C4-2B (cell line): ENCODE data around the gene NELL1.

Source experiments
- ZFX ChIP-seq: fragments of 450-650 bp; IDR thresholded peaks from 2 replicates; pipeline ENCODE4 v1.6.1; 2017
- TF ChIP-seq, protein P1 (sequence below): fragments of 450-650 bp; conservative IDR thresholded peaks from 2 replicates; pipeline ENCODE4 v1.5.1; 2017; ENCODE audit warnings: mild to moderate bottlenecking

DNA sequence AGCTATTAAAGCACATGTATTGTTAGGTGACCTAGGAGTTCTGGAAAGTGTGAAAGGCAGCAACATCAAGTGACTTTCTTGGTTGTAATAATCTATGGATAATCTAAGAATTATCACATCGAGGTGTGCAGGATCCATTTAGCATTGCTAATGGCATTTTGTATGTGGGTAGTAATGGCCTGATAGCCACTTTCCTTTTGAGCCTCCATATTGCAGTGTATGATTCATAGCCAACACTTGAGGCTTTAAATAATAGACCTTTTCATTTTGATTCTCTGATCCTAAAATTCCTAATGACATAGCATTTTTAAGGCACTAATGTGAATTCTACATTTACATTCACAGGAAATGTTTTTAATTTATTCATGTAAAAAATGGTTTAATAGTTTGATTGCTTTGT is 759.4 kb downstream of the NELL1 start:
- TF ChIP-seq, protein P1, sequence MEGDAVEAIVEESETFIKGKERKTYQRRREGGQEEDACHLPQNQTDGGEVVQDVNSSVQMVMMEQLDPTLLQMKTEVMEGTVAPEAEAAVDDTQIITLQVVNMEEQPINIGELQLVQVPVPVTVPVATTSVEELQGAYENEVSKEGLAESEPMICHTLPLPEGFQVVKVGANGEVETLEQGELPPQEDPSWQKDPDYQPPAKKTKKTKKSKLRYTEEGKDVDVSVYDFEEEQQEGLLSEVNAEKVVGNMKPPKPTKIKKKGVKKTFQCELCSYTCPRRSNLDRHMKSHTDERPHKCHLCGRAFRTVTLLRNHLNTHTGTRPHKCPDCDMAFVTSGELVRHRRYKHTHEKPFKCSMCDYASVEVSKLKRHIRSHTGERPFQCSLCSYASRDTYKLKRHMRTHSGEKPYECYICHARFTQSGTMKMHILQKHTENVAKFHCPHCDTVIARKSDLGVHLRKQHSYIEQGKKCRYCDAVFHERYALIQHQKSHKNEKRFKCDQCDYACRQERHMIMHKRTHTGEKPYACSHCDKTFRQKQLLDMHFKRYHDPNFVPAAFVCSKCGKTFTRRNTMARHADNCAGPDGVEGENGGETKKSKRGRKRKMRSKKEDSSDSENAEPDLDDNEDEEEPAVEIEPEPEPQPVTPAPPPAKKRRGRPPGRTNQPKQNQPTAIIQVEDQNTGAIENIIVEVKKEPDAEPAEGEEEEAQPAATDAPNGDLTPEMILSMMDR, result no peak
- TF ChIP-seq ZFX, result no peak
